HCT116 (cell line): ENCODE measurements around the gene SLC4A9. TPM values are rescaled to one million over a fixed set of nuclear protein-coding genes. Genes with fewer than 3 reads are reported as not detected.

Experiments used
- ATAC-seq: fragments of 200-7000 bp; cut with Tn5 transposase; 2 replicates; pipeline ENCODE4 v1.9.1; 2020; ENCODE audit warnings: mild to moderate bottlenecking, moderate library complexity
- BruUV-seq: library from RNA; stranded (reverse); fragments of 400-500 nt; replicated peaks from 2 replicates; lab custom pipeline; 2021; lab: Mats Ljungman, UMichigan
- CTCF ChIA-PET: fragments of 300-600 bp; sonication (Branson Sonifier 250); formaldehyde crosslinking; loops from one replicate; lab custom pipeline; 2021; ENCODE audit warnings: antibody characterized with exemption; lab: Charles Lee
- POLR2A ChIA-PET: fragments of 300-600, 350-600 bp; sonication (Branson Sonifier 250); formaldehyde crosslinking; loops from one replicate; lab custom pipeline; 2021; ENCODE audit warnings: antibody characterized with exemption; lab: Charles Lee
- RAD21 ChIA-PET, 2 experiments: fragments of 300-600 bp; sonication (Branson Sonifier 250); formaldehyde crosslinking; loops; one replicate each; lab custom pipeline; 2023; ENCODE audit warnings: low total read pairs in 2 of 2; ENCODE audit not compliant: uncharacterized antibody in 2 of 2, unreplicated experiment in 2 of 2, low non-redundant PET in 1 of 2; lab: Charles Lee
- DNase-seq: peaks from one replicate; pipeline ENCODE4 v3.0.0-alpha.2; 2010; ENCODE audit warnings: low read depth, low spot score
- H2AFZ ChIP-seq: fragments of 200-600 bp; shearing (Covaris generic), sonication (generic); 2 replicates; pipeline ENCODE4 v1.6.1; 2017; ENCODE audit warnings: low read depth, mixed run types, mixed read lengths, antibody characterized with exemption, low read length; ENCODE audit not compliant: poor library complexity, severe bottlenecking
- H3K27ac ChIP-seq: 2 replicates; pipeline ENCODE4 v1.5.1; 2012; ENCODE audit warnings: low read depth, low read length
- H3K27me3 ChIP-seq: fragments of 200-600 bp; sonication (generic); 2 replicates; pipeline ENCODE4 v1.6.1; 2016; ENCODE audit warnings: mixed run types, low read length, mixed read lengths; ENCODE audit not compliant: insufficient read depth
- H3K36me3 ChIP-seq, 2 experiments: fragments of 200-500 bp in 1 of 2; fragments of 200-600 bp in 1 of 2; sonication (Bioruptor generic) in 1 of 2; sonication (generic) in 1 of 2; 2 replicates each; pipeline versions ENCODE4 v1.5.1 to v1.6.1; 2014 to 2016; ENCODE audit warnings: low read length in 2 of 2, inconsistent platforms in 1 of 2, mixed read lengths in 1 of 2, mixed run types in 1 of 2; ENCODE audit not compliant: insufficient read depth in 2 of 2, control insufficient read depth in 1 of 2
- H3K4me1 ChIP-seq, 2 experiments: fragments of 200-600 bp in 1 of 2; sonication (generic) in 1 of 2; 2 replicates each; pipeline versions ENCODE4 v1.5.1 to v1.6.1; 2012 to 2017; ENCODE audit warnings: low read length in 2 of 2, inconsistent platforms in 1 of 2, mild to moderate bottlenecking in 1 of 2, mixed read lengths in 1 of 2, mixed run types in 1 of 2, moderate library complexity in 1 of 2; ENCODE audit not compliant: insufficient read depth in 2 of 2, control insufficient read depth in 1 of 2
- H3K4me2 ChIP-seq: fragments of 200-600 bp; sonication (generic); 2 replicates; pipeline ENCODE4 v1.6.1; 2017; ENCODE audit warnings: mixed run types, low read length, mixed read lengths
- H3K4me3 ChIP-seq, 2 experiments: fragments of 200-600 bp in 1 of 2; sonication (generic) in 1 of 2; replicated peaks in 1 of 2; 2 replicates each; pipeline ENCODE4 v1.5.1; 2011 to 2016; ENCODE audit warnings: low read length in 2 of 2, control low read depth in 1 of 2, low read depth in 1 of 2, mild to moderate bottlenecking in 1 of 2, mixed read lengths in 1 of 2, mixed run types in 1 of 2
- H3K79me2 ChIP-seq: fragments of 200-600 bp; sonication (generic); 2 replicates; pipeline ENCODE4 v1.6.1; 2017; ENCODE audit warnings: mild to moderate bottlenecking, mixed run types, low read length, moderate library complexity, mixed read lengths; ENCODE audit not compliant: insufficient read depth
- H3K9ac ChIP-seq: fragments of 200-600 bp; sonication (generic); 2 replicates; pipeline ENCODE4 v1.6.1; 2016; ENCODE audit warnings: low read length, mixed read lengths
- H3K9me2 ChIP-seq: fragments of 200-600 bp; sonication (generic), shearing (Covaris generic); 2 replicates; pipeline ENCODE4 v1.6.1; 2017; ENCODE audit warnings: mixed run types, mild to moderate bottlenecking, moderate library complexity; ENCODE audit not compliant: insufficient read depth
- H3K9me3 ChIP-seq, 2 experiments: fragments of 200-500 bp in 1 of 2; fragments of 200-600 bp in 1 of 2; sonication (Bioruptor generic) in 1 of 2; sonication (generic) in 1 of 2; 2 replicates each; pipeline ENCODE4 v1.6.1; 2014 to 2017; ENCODE audit warnings: low read length in 2 of 2, mixed read lengths in 2 of 2, inconsistent platforms in 1 of 2, low read depth in 1 of 2, mild to moderate bottlenecking in 1 of 2, mixed run types in 1 of 2, moderate library complexity in 1 of 2; ENCODE audit not compliant: control insufficient read depth in 1 of 2, insufficient read depth in 1 of 2
- H4K20me1 ChIP-seq: fragments of 200-600 bp; sonication (generic), shearing (Covaris generic); 2 replicates; pipeline ENCODE4 v1.6.1; 2017; ENCODE audit warnings: mixed run types, mild to moderate bottlenecking, moderate library complexity; ENCODE audit not compliant: insufficient read depth
- CBX3 ChIP-seq: IDR thresholded peaks from 2 replicates; pipeline ENCODE4 v1.6.1; 2012; ENCODE audit warnings: low read depth
- EGR1 ChIP-seq: IDR thresholded peaks from 2 replicates; pipeline ENCODE4 v1.6.1; 2012; ENCODE audit warnings: low read depth
- ELF1 ChIP-seq: IDR thresholded peaks from 2 replicates; pipeline ENCODE4 v1.6.1; 2012; ENCODE audit warnings: low read depth, borderline replicate concordance
- EZH2 ChIP-seq: fragments of 200-600 bp; sonication (generic); IDR thresholded peaks from 2 replicates; pipeline ENCODE4 v1.6.1; 2017; ENCODE audit warnings: antibody characterized with exemption, mixed run types
- EZH2phosphoT487 ChIP-seq: fragments of 200-600 bp; IDR thresholded peaks from 2 replicates; pipeline ENCODE4 v1.6.1; 2018; ENCODE audit warnings: antibody characterized with exemption, borderline replicate concordance
- FOSL1 ChIP-seq: IDR thresholded peaks from 2 replicates; pipeline ENCODE4 v1.6.1; 2012; ENCODE audit warnings: low read depth
- JUND ChIP-seq: IDR thresholded peaks from 2 replicates; pipeline ENCODE4 v1.6.1; 2012
- POLR2A ChIP-seq: IDR thresholded peaks from 2 replicates; pipeline ENCODE4 v1.7.0; 2011; ENCODE audit warnings: borderline replicate concordance; ENCODE audit not compliant: insufficient read depth, insufficient read length; ENCODE audit errors: extremely low read depth
- POLR2AphosphoS5 ChIP-seq: IDR thresholded peaks from 2 replicates; pipeline ENCODE4 v1.6.1; 2011; ENCODE audit warnings: mild to moderate bottlenecking, low read depth, low read length, moderate library complexity
- RAD21 ChIP-seq: IDR thresholded peaks from 2 replicates; pipeline ENCODE4 v1.6.1; 2012; ENCODE audit warnings: low read depth, mild to moderate bottlenecking
- REST ChIP-seq: IDR thresholded peaks from 2 replicates; pipeline ENCODE4 v1.6.1; 2012; ENCODE audit warnings: low read depth
- SIN3A ChIP-seq: IDR thresholded peaks from 2 replicates; pipeline ENCODE4 v1.6.1; 2012; ENCODE audit warnings: low read depth
- SP1 ChIP-seq: IDR thresholded peaks from 2 replicates; pipeline ENCODE4 v1.6.1; 2012; ENCODE audit warnings: low read depth
- TCF7L2 ChIP-seq: IDR thresholded peaks from 2 replicates; pipeline ENCODE4 v1.7.0; 2011; ENCODE audit warnings: borderline replicate concordance, inconsistent platforms; ENCODE audit not compliant: insufficient read depth, insufficient read length; ENCODE audit errors: extremely low read depth
- YY1 ChIP-seq: IDR thresholded peaks from 2 replicates; pipeline ENCODE4 v1.6.1; 2011; ENCODE audit warnings: low read length, low read depth, moderate library complexity, mild to moderate bottlenecking; ENCODE audit not compliant: insufficient replicate concordance; ENCODE audit errors: extremely low read depth
- ZFX ChIP-seq: fragments of 450-650 bp; IDR thresholded peaks from 2 replicates; pipeline ENCODE4 v1.6.1; 2017
- ZNF274 ChIP-seq: fragments of 200-500 bp; sonication (Bioruptor generic); IDR thresholded peaks from 2 replicates; pipeline ENCODE4 v1.6.1; 2014; ENCODE audit warnings: mild to moderate bottlenecking, low read depth, low read length, inconsistent platforms
- intact Hi-C: fragments of 100-400 bp; cut with micrococcal nuclease; formaldehyde crosslinking; loops from 2 replicates; pipeline ENCODE4 v1.10.0; 2022
- total RNA-seq: library from RNA; stranded (reverse); gene quantifications from one replicate; pipeline ENCODE4 v1.2.1, GENCODE V29; 2021; ENCODE audit not compliant: unreplicated experiment
- TF ChIP-seq, protein P1 (sequence below): IDR thresholded peaks from 2 replicates; pipeline ENCODE4 v1.6.1; 2011; ENCODE audit warnings: mild to moderate bottlenecking, low read length, moderate library complexity; ENCODE audit not compliant: insufficient replicate concordance; ENCODE audit errors: extremely low read depth
- TF ChIP-seq, protein P2 (sequence below): IDR thresholded peaks from 2 replicates; pipeline ENCODE4 v1.6.1; 2012

SLC4A9 gene
- total RNA-seq, 1 experiment from 2014 or later = 0.49 TPM

- no peak for DNase-seq
- Histone ChIP-seq H3K4me1 (peaks cover 9 to 15% of the 10 kb centered on the region in 2 experiments; a peak in 3 of 4 replicates), H3K9me3 (no peaks in the 10 kb centered on the region), H4K20me1 (no peaks in the 10 kb centered on the region), H3K9me2 (no peaks in the 10 kb centered on the region), H3K27me3 (no peaks in the 10 kb centered on the region), H3K36me3 (no peaks in the 10 kb centered on the region), H3K9ac (no peak overlapping the region), H3K27ac (no peak overlapping the region), H3K4me3 (no peak overlapping the region), H3K4me2 (peak overlapping the region; percentile 18), H3K79me2 (no peaks in the 10 kb centered on the region), H2AFZ (no peak overlapping the region)
- BruUV-seq = no TSS peak
- intact Hi-C loops = no loop called here
- CTCF ChIA-PET = no interaction called here
- ATAC-seq = peak; percentile 23; the same call in 1 of the 2 replicates
- POLR2A ChIA-PET = no interaction called here
- RAD21 ChIA-PET = no interaction called here
- TF ChIP-seq REST = no peak
- no peak for TF ChIP-seq SIN3A
- TF ChIP-seq YY1 = no peak
- no peak for TF ChIP-seq ELF1
- TF ChIP-seq FOSL1 = no peak
- no peak for TF ChIP-seq ZNF274
- TF ChIP-seq EZH2 = no peak
- TF ChIP-seq JUND = no peak
- TF ChIP-seq EZH2phosphoT487 = no peak
- TF ChIP-seq RAD21 = no peak
- no peak for TF ChIP-seq SP1
- TF ChIP-seq, protein P1, sequence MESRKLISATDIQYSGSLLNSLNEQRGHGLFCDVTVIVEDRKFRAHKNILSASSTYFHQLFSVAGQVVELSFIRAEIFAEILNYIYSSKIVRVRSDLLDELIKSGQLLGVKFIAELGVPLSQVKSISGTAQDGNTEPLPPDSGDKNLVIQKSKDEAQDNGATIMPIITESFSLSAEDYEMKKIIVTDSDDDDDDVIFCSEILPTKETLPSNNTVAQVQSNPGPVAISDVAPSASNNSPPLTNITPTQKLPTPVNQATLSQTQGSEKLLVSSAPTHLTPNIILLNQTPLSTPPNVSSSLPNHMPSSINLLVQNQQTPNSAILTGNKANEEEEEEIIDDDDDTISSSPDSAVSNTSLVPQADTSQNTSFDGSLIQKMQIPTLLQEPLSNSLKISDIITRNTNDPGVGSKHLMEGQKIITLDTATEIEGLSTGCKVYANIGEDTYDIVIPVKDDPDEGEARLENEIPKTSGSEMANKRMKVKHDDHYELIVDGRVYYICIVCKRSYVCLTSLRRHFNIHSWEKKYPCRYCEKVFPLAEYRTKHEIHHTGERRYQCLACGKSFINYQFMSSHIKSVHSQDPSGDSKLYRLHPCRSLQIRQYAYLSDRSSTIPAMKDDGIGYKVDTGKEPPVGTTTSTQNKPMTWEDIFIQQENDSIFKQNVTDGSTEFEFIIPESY = no peak
- TF ChIP-seq POLR2AphosphoS5 = no peak
- TF ChIP-seq TCF7L2 = no peak
- TF ChIP-seq EGR1 = no peak
- TF ChIP-seq CBX3 = no peak
- TF ChIP-seq, protein P2, sequence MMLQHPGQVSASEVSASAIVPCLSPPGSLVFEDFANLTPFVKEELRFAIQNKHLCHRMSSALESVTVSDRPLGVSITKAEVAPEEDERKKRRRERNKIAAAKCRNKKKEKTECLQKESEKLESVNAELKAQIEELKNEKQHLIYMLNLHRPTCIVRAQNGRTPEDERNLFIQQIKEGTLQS = no peak
- no peak for TF ChIP-seq POLR2A
- TF ChIP-seq ZFX = no peak
Measured at GRCh38 chr5:140391312-140391711, 31.3 kb downstream of the SLC4A9 start.
